Occipital lobe (tissue), 2 donors: Measurements from ENCODE around the gene ARHGEF3. TPM values are rescaled to one million over a fixed set of nuclear protein-coding genes. Genes with fewer than 3 reads are reported as not detected.

Experiments used
- DNase-seq: peaks from one replicate; lab custom pipeline; 2025; lab: John Stamatoyannopoulos, UW
- total RNA-seq: library from RNA; depleted of rRNA; stranded (reverse); fragments of >200 nt; gene quantifications from one replicate; pipeline ENCODE4 v1.2.3, GENCODE V29; 2014

Gene ARHGEF3, protein sequence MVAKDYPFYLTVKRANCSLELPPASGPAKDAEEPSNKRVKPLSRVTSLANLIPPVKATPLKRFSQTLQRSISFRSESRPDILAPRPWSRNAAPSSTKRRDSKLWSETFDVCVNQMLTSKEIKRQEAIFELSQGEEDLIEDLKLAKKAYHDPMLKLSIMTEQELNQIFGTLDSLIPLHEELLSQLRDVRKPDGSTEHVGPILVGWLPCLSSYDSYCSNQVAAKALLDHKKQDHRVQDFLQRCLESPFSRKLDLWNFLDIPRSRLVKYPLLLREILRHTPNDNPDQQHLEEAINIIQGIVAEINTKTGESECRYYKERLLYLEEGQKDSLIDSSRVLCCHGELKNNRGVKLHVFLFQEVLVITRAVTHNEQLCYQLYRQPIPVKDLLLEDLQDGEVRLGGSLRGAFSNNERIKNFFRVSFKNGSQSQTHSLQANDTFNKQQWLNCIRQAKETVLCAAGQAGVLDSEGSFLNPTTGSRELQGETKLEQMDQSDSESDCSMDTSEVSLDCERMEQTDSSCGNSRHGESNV
- total RNA-seq, result 26.4 TPM

- peak; percentile 85 for DNase-seq
Observed at GRCh38 chr3:56801662-56802377, at the start of gene ARHGEF3. ARHGEF3 (minus strand) TSS chr3:56801949; CDS start chr3:56801798, 151 bp downstream.

GRCh38 chr3:56849698-56850097 is 47.9 kb upstream of the ARHGEF3 start:
- no peak for DNase-seq

- no peak for DNase-seq
Observed at GRCh38 chr3:56845505-56845904, 43.8 kb upstream of the ARHGEF3 start.

DNA sequence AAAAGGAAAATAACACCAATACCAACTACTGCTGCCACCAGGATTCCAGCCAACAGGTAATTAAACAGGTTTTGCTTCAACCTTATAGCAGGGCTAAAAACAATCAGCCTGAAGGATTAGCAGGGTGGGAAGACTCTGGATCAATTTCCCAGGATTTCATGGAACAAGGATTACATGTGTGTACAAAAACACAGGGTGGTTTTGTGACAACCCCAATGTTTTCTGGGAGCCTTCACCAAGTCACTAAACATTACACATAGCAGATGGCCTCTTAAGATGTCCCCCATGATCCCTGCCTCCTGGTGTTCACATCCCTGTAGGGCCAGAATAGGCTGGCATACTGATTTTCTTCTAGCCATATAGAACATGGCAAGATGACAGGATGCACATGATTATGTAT is 42.8 kb upstream of the ARHGEF3 start:
- DNase-seq, result no peak

DNA sequence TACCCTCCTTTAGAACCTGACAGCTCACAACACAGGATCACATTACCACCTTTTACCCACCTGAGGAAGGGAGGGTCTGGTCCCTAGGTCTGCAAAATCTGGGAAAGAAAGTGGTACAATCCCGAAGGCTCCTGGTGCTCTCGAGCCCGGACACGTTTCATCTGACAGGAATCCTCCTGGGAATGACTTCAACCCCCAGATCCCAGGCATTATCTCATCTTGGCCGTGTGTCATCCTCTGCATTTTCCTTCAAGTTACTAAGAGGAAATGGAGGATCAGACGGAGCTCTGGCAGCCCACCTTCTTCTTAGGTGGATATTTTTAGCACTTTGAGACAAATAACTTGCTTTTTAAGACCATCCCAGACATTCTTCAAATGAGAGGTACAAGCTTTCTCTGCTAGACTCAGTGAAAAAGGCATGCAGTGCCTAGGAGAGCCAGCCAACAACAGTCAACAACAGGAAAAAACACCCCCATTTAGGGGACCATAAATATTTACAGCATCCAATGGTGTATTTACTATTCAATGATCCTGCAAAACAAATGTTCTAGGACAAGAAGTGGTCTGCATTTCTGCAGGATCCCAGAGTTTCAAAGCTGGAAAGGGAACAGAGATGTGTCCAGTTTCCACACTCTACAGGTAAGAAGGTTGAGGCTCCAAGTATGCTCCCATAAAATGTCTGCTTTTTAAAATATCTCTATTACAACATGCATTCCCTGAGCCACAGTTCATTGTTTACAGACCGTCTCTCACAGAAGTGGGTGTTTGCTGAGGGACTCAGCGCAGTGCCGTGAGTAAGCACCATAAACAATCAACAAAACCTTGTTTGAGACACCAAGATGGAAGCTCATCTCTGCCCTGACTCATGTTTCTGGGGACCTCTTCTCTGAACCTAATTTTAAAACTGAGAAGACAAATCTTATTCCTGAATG is 38.3 kb upstream of the ARHGEF3 start:
- DNase-seq, result no peak

- no peak for DNase-seq
Observed at GRCh38 chr3:56838448-56838847, 36.7 kb upstream of the ARHGEF3 start.

- DNase-seq, result no peak
Observed at GRCh38 chr3:56837196-56837955, 35.6 kb upstream of the ARHGEF3 start.

GRCh38 chr3:56836276-56837163 is 34.8 kb upstream of the ARHGEF3 start:
- DNase-seq, result no peak

DNA sequence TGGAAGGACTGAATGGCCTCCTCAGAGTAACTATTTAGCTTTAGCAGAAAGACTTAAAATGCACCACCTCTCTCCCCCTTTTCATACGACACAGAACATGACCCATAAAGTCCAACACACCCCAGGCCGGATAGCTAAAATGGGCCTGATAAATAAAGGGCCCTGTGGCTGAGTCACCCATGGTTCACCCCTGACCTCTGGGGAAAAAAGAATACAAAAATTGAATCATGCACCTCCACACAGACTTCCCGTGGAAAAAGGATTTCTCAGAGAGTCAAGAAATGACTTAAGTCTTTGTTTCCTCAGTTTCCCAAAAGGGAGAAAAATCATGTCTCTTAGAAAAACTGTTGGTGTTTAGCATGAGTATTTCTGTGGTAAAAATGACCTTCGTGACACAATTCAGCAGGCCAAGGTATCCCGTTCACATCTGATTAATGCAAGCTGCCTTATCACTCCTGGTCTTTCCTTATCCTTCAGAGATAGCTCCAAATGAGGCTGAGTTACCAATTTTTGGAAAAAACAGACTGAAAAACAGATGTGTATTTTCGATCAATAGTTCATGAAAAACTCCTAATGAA is 34.0 kb upstream of the ARHGEF3 start:
- DNase-seq, result no peak

GRCh38 chr3:56833536-56833935 is 31.8 kb upstream of the ARHGEF3 start:
- DNase-seq, result no peak

DNA sequence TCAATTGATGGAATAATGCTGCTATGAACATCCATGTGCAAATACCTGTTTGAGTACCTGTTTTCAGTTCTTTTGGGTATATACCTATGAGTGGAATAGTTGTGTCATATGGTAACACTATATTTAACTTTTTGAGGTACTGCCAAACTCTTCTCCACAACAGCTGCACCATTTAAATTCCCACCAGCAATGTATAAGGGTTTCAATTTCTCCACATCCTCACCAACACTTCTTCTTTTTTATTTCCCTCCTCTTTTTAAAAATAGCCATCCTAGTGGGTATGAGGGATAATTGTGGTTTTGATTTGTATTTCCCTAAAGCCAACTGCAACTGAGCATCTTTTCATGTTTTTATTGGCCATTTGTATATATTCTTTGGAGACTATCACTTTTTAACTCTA is 31.3 kb upstream of the ARHGEF3 start:
- DNase-seq, result no peak

GRCh38 chr3:56831572-56831971 is 29.8 kb upstream of the ARHGEF3 start:
- DNase-seq, result no peak

GRCh38 chr3:56830884-56831283 is 29.1 kb upstream of the ARHGEF3 start:
- DNase-seq, result no peak

- no peak for DNase-seq
Observed at GRCh38 chr3:56829533-56829932, 27.8 kb upstream of the ARHGEF3 start.

- no peak for DNase-seq
Observed at GRCh38 chr3:56826831-56827722, 25.3 kb upstream of the ARHGEF3 start.

GRCh38 chr3:56825567-56826438 is 24.1 kb upstream of the ARHGEF3 start:
- no peak for DNase-seq

GRCh38 chr3:56823984-56824703 is 22.4 kb upstream of the ARHGEF3 start:
- DNase-seq, result no peak
